IMR-90 (cell line): Measurements from ENCODE around the gene ACOXL. TPM values are rescaled to one million over a fixed set of nuclear protein-coding genes. Genes with fewer than 3 reads are reported as not detected.

ENCODE experiments used
- ATAC-seq: fragments of 200-7000 bp; cut with Tn5 transposase; 2 replicates; pipeline ENCODE4 v1.9.1; 2020; ENCODE audit warnings: low read depth, mild to moderate bottlenecking, moderate library complexity
- BruUV-seq: library from RNA; stranded (reverse); fragments of 400-500 nt; replicated peaks from 2 replicates; lab custom pipeline; 2021; lab: Mats Ljungman, UMichigan
- CTCF ChIA-PET: fragments of 300-600 bp; formaldehyde crosslinking; extraction: SDS; loops from one replicate; lab custom pipeline; 2021; ENCODE audit warnings: antibody characterized with exemption; lab: Yijun Ruan, JAX
- POLR2A ChIA-PET: fragments of 300-600 bp; sonication (Branson Sonifier 250); formaldehyde crosslinking; loops from one replicate; lab custom pipeline; 2022; ENCODE audit warnings: antibody characterized with exemption; ENCODE audit not compliant: unreplicated experiment; lab: Charles Lee
- DNase-seq: peaks from one replicate; pipeline ENCODE4 v3.0.0; 2013
- H2AFZ ChIP-seq: replicated peaks from 2 replicates; pipeline ENCODE3; 2013; ENCODE audit warnings: low read length, mild to moderate bottlenecking; ENCODE audit not compliant: poor library complexity
- H2AK5ac ChIP-seq: 2 replicates; pipeline ENCODE4 v1.6.1; 2013; ENCODE audit warnings: low read depth, low read length, inconsistent platforms
- H2AK9ac ChIP-seq: replicated peaks from 2 replicates; pipeline ENCODE3; 2013; ENCODE audit warnings: mild to moderate bottlenecking, low read depth, low read length, moderate library complexity; ENCODE audit not compliant: poor library complexity
- H2BK120ac ChIP-seq: 2 replicates; pipeline ENCODE4 v1.6.1; 2013; ENCODE audit warnings: low read depth, low read length, inconsistent platforms
- H2BK15ac ChIP-seq: 3 replicates; pipeline ENCODE4 v1.6.1; 2013; ENCODE audit warnings: low read depth, low read length, inconsistent platforms
- H2BK20ac ChIP-seq: 2 replicates; pipeline ENCODE4 v1.6.1; 2013; ENCODE audit warnings: low read depth, mild to moderate bottlenecking, inconsistent platforms, low read length, moderate library complexity
- H2BK5ac ChIP-seq: 2 replicates; pipeline ENCODE4 v1.6.1; 2013; ENCODE audit warnings: mild to moderate bottlenecking, low read depth, low read length, inconsistent platforms; ENCODE audit not compliant: poor library complexity, severe bottlenecking
- H3K14ac ChIP-seq: replicated peaks from 2 replicates; pipeline ENCODE4 v1.6.1; 2013; ENCODE audit warnings: low read depth, low read length, inconsistent platforms
- H3K18ac ChIP-seq: 2 replicates; pipeline ENCODE4 v1.6.1; 2013; ENCODE audit warnings: low read depth, low read length, control low read depth
- H3K23ac ChIP-seq: 2 replicates; pipeline ENCODE4 v1.6.1; 2013; ENCODE audit warnings: low read depth, low read length, inconsistent platforms
- H3K27ac ChIP-seq: 2 replicates; pipeline ENCODE4 v1.5.1; 2013; ENCODE audit warnings: mild to moderate bottlenecking, control low read depth, low read length; ENCODE audit not compliant: insufficient read depth
- H3K27me3 ChIP-seq: 2 replicates; pipeline ENCODE4 v1.6.1; 2013; ENCODE audit warnings: low read length; ENCODE audit not compliant: control insufficient read depth, insufficient read depth
- H3K36me3 ChIP-seq: 2 replicates; pipeline ENCODE4 v1.6.1; 2013; ENCODE audit warnings: low read length, mixed read lengths; ENCODE audit not compliant: control insufficient read depth, insufficient read depth
- H3K4ac ChIP-seq: 2 replicates; pipeline ENCODE4 v1.6.1; 2013; ENCODE audit warnings: low read depth, low read length, inconsistent platforms
- H3K4me1 ChIP-seq: 2 replicates; pipeline ENCODE4 v1.6.1; 2013; ENCODE audit warnings: low read length, mixed read lengths; ENCODE audit not compliant: control insufficient read depth, insufficient read depth
- H3K4me2 ChIP-seq: 2 replicates; pipeline ENCODE4 v1.6.1; 2013; ENCODE audit warnings: low read depth, mild to moderate bottlenecking, control low read depth, low read length, moderate library complexity
- H3K4me3 ChIP-seq: 2 replicates; pipeline ENCODE4 v1.5.1; 2013; ENCODE audit warnings: low read depth, mild to moderate bottlenecking, control low read depth, low read length, moderate library complexity; ENCODE audit not compliant: insufficient read depth
- H3K56ac ChIP-seq: 2 replicates; pipeline ENCODE4 v1.6.1; 2013; ENCODE audit warnings: low read length, inconsistent platforms; ENCODE audit not compliant: insufficient read depth; ENCODE audit errors: extremely low read depth
- H3K79me1 ChIP-seq, 2 experiments: 2 replicates each; pipeline ENCODE4 v1.6.1; 2013; ENCODE audit warnings: low read length in 2 of 2, inconsistent platforms in 1 of 2, low read depth in 1 of 2
- H3K9ac ChIP-seq: 2 replicates; pipeline ENCODE4 v1.6.1; 2013; ENCODE audit warnings: low read depth, low read length, control low read depth
- H3K9me1 ChIP-seq: 2 replicates; pipeline ENCODE4 v1.6.1; 2013; ENCODE audit warnings: low read length, inconsistent platforms; ENCODE audit not compliant: insufficient read depth
- H3K9me3 ChIP-seq: 2 replicates; pipeline ENCODE4 v1.6.1; 2013; ENCODE audit warnings: low read length; ENCODE audit not compliant: control insufficient read depth, insufficient read depth
- H4K20me1 ChIP-seq: 2 replicates; pipeline ENCODE4 v1.6.1; 2013; ENCODE audit warnings: low read length, inconsistent platforms; ENCODE audit not compliant: insufficient read depth
- H4K5ac ChIP-seq: 2 replicates; pipeline ENCODE4 v1.6.1; 2013; ENCODE audit warnings: mild to moderate bottlenecking, low read depth, low read length, control low read depth
- H4K8ac ChIP-seq, 2 experiments: 2 replicates each; pipeline ENCODE4 v1.6.1; 2013; ENCODE audit warnings: low read depth in 2 of 2, low read length in 2 of 2, control low read depth in 1 of 2, inconsistent platforms in 1 of 2
- H4K91ac ChIP-seq: 2 replicates; pipeline ENCODE4 v1.6.1; 2013; ENCODE audit warnings: low read depth, low read length, inconsistent platforms; ENCODE audit not compliant: insufficient read depth
- BHLHE40 ChIP-seq: fragments of 150-350 bp; IDR thresholded peaks from 2 replicates; pipeline ENCODE4 v1.6.1; 2016; ENCODE audit warnings: mild to moderate bottlenecking, low read depth, low read length
- CEBPB ChIP-seq: IDR thresholded peaks from 2 replicates; pipeline ENCODE4 v1.6.1; 2012; ENCODE audit warnings: low read depth, low read length, improper control_type of control experiment
- CHD1 ChIP-seq: IDR thresholded peaks from 2 replicates; pipeline ENCODE4 v1.6.1; 2012; ENCODE audit warnings: low read depth, low read length, improper control_type of control experiment
- FOS ChIP-seq: fragments of 150-350 bp; IDR thresholded peaks from 2 replicates; pipeline ENCODE4 v1.6.1; 2016; ENCODE audit warnings: low read depth, low read length
- MAFK ChIP-seq: IDR thresholded peaks from 2 replicates; pipeline ENCODE4 v1.6.1; 2012; ENCODE audit warnings: low read depth, low read length, improper control_type of control experiment
- MAZ ChIP-seq: IDR thresholded peaks from 2 replicates; pipeline ENCODE4 v1.6.1; 2012; ENCODE audit warnings: low read depth, mild to moderate bottlenecking, low read length, improper control_type of control experiment, moderate library complexity, borderline replicate concordance
- MXI1 ChIP-seq: IDR thresholded peaks from 2 replicates; pipeline ENCODE4 v1.6.1; 2012; ENCODE audit warnings: low read depth, mild to moderate bottlenecking, low read length, moderate library complexity, borderline replicate concordance
- NFE2L2 ChIP-seq: fragments of 150-350 bp; IDR thresholded peaks from 2 replicates; pipeline ENCODE4 v1.6.1; 2016; ENCODE audit warnings: low read depth, mild to moderate bottlenecking, low read length
- POLR2A ChIP-seq: IDR thresholded peaks from 2 replicates; pipeline ENCODE4 v1.6.1; 2012; ENCODE audit warnings: mild to moderate bottlenecking, low read depth, low read length
- RAD21 ChIP-seq: IDR thresholded peaks from 2 replicates; pipeline ENCODE4 v1.6.1; 2012; ENCODE audit warnings: low read length, improper control_type of control experiment
- RCOR1 ChIP-seq: IDR thresholded peaks from 2 replicates; pipeline ENCODE4 v1.6.1; 2012; ENCODE audit warnings: mild to moderate bottlenecking, low read length, improper control_type of control experiment; ENCODE audit not compliant: insufficient replicate concordance
- RFX5 ChIP-seq: IDR thresholded peaks from 2 replicates; pipeline ENCODE4 v1.8.0; 2012; ENCODE audit warnings: low read depth, mild to moderate bottlenecking, low read length, moderate library complexity
- SMC3 ChIP-seq: fragments of 150-350 bp; IDR thresholded peaks from 2 replicates; pipeline ENCODE4 v1.6.1; 2016; ENCODE audit warnings: low read depth, mild to moderate bottlenecking, antibody characterized with exemption, low read length, moderate library complexity
- WGBS, 2 experiments: methylation state at CpG; one replicate each; pipeline versions ENCODE4 v1.1.5 to v1.1.7; 2013; ENCODE audit warnings: missing lambda C conversion rate in 2 of 2; ENCODE audit not compliant: insufficient read length in 1 of 2; ENCODE audit errors: extremely low coverage in 2 of 2; 5-methylcytosine and 5-hydroxymethylcytosine counted together
- dilution Hi-C: fragments of 300-500 bp; cut with HindIII; formaldehyde crosslinking; loops from one replicate; pipeline ENCODE4 v1.14.3; 2018; ENCODE audit warnings: low sequenced_read_pairs; ENCODE audit not compliant: unreplicated experiment
- in situ Hi-C: fragments of 300-500 bp; cut with MboI; formaldehyde crosslinking; loops from 3 replicates; pipeline ENCODE4 v1.14.3; 2019; ENCODE audit warnings: low sequenced_read_pairs, inconsistent platforms, mixed read lengths
- intact Hi-C: fragments of 100-400 bp; cut with micrococcal nuclease; formaldehyde crosslinking; loops from 2 replicates; pipeline ENCODE4 v1.10.0; 2022
- polyA plus RNA-seq, 3 experiments: library from polyadenylated mRNA; depleted of rRNA; stranded (reverse); fragments of >200 nt; gene quantifications; 2 replicates each; pipeline ENCODE4 v1.2.3, GENCODE V29; 2012; ENCODE audit warnings: low replicate concordance in 1 of 3
- total RNA-seq: library from RNA; depleted of rRNA; stranded (reverse); fragments of >200 nt; gene quantifications from 2 replicates; pipeline ENCODE4 v1.2.3, GENCODE V29; 2012
- TF ChIP-seq, protein P1 (sequence below): fragments of 150-350 bp; IDR thresholded peaks from 2 replicates; pipeline ENCODE4 v1.6.1; 2016; ENCODE audit warnings: low read depth, mild to moderate bottlenecking, low read length, moderate library complexity, borderline replicate concordance
- TF ChIP-seq, protein P2 (sequence below): fragments of 150-350 bp; IDR thresholded peaks from 2 replicates; pipeline ENCODE4 v1.6.1; 2017; ENCODE audit warnings: mild to moderate bottlenecking, antibody characterized with exemption, low read length, low read depth
- TF ChIP-seq, protein P3 (sequence below): conservative IDR thresholded peaks from 2 replicates; pipeline ENCODE4 v1.5.1; 2012; ENCODE audit warnings: mild to moderate bottlenecking, low read depth, low read length, improper control_type of control experiment

Gene ACOXL
- total and polyA plus RNA-seq, 2 of the 4 experiments (the other 2 are of a cell fraction) = not detected

DNA sequence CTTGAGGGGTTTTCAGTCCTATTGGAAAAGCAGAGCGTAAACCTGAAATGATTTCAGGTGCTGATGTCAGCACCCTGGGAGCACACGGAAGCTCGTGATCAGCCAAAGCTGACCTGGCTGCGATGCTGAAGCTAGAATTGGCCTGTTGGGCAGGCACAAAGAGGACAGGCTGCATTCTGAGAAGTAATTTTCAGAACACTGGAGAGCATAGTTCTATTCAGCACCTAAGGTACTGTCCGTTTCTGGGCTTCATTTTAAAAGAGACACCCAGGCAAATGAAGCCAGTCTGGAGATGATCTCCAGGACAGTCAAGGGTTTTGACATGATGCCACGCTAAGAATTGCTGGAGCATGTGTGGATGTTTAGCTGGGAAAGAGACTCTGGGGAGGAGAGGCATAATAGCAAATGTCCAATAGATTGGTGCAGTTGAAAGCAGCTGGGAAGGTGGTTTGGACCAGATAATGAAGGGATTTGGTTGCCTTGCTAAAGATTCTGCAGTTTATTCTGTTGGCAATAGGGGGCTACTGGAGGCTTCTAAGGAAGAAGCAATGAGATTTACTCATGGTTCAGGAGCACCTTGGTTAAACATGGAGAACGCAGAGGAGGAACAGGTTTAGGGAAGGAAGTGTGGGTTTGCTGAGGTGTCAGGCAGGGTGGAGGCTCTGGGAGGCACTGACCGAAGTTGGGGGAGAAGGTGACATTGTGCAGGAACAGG is 86.6 kb downstream of the ACOXL start:
- CTCF ChIA-PET = no interaction called here
- Histone ChIP-seq H4K5ac (no peak overlapping the region), H4K20me1 (no peaks in the 10 kb centered on the region), H3K4me3 (no peak overlapping the region), H3K79me1 (no peaks in the 10 kb centered on the region), H2BK15ac (no peak overlapping the region), H3K23ac (no peak overlapping the region), H3K9ac (no peak overlapping the region), H2BK120ac (no peak overlapping the region), H3K4me2 (no peak overlapping the region), H3K9me3 (no peaks in the 10 kb centered on the region), H2AFZ (no peak overlapping the region), H3K27ac (no peak overlapping the region), H3K4me1 (no peaks in the 10 kb centered on the region), H2BK20ac (no peak overlapping the region), H4K8ac (no peak overlapping the region), H3K18ac (no peak overlapping the region), H4K91ac (no peak overlapping the region), H3K27me3 (peaks cover 28% of the 10 kb centered on the region), H2BK5ac (no peak overlapping the region), H3K4ac (no peak overlapping the region), H3K14ac (no peak overlapping the region), H2AK5ac (no peak overlapping the region), H3K56ac (no peak overlapping the region), H2AK9ac (no peak overlapping the region), H3K9me1 (no peaks in the 10 kb centered on the region), H3K36me3 (no peaks in the 10 kb centered on the region)
- in situ Hi-C loops = loop anchor here (25.0 kb wide), 1 partner anchor 893 kb away; no protein-coding TSS in a partner anchor
- TF ChIP-seq FOS (no peak), SMC3 (no peak), MAZ (no peak), POLR2A (no peak), CEBPB (no peak), RCOR1 (no peak), RFX5 (no peak), NFE2L2 (no peak), MAFK (no peak), MXI1 (no peak), BHLHE40 (no peak), RAD21 (no peak), CHD1 (no peak)
- TF ChIP-seq, protein P1, sequence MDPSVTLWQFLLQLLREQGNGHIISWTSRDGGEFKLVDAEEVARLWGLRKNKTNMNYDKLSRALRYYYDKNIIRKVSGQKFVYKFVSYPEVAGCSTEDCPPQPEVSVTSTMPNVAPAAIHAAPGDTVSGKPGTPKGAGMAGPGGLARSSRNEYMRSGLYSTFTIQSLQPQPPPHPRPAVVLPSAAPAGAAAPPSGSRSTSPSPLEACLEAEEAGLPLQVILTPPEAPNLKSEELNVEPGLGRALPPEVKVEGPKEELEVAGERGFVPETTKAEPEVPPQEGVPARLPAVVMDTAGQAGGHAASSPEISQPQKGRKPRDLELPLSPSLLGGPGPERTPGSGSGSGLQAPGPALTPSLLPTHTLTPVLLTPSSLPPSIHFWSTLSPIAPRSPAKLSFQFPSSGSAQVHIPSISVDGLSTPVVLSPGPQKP = no peak
- TF ChIP-seq, protein P2, sequence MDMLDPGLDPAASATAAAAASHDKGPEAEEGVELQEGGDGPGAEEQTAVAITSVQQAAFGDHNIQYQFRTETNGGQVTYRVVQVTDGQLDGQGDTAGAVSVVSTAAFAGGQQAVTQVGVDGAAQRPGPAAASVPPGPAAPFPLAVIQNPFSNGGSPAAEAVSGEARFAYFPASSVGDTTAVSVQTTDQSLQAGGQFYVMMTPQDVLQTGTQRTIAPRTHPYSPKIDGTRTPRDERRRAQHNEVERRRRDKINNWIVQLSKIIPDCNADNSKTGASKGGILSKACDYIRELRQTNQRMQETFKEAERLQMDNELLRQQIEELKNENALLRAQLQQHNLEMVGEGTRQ = no peak
- TF ChIP-seq, protein P3, sequence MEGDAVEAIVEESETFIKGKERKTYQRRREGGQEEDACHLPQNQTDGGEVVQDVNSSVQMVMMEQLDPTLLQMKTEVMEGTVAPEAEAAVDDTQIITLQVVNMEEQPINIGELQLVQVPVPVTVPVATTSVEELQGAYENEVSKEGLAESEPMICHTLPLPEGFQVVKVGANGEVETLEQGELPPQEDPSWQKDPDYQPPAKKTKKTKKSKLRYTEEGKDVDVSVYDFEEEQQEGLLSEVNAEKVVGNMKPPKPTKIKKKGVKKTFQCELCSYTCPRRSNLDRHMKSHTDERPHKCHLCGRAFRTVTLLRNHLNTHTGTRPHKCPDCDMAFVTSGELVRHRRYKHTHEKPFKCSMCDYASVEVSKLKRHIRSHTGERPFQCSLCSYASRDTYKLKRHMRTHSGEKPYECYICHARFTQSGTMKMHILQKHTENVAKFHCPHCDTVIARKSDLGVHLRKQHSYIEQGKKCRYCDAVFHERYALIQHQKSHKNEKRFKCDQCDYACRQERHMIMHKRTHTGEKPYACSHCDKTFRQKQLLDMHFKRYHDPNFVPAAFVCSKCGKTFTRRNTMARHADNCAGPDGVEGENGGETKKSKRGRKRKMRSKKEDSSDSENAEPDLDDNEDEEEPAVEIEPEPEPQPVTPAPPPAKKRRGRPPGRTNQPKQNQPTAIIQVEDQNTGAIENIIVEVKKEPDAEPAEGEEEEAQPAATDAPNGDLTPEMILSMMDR = no peak
- DNase-seq = no peak
- intact Hi-C loops = no loop called here
- dilution Hi-C loops = no loop called here
- POLR2A ChIA-PET = no interaction called here
- 59% methylated on average over 6 of the region's 8 CpGs; no CpG with 5 or more reads in 1 of the 2 experiments for WGBS, 2 experiments
- no TSS peak for BruUV-seq
- no peak for ATAC-seq
